Stomach (tissue), 9 donors: ENCODE data around the gene CLSTN2. TPM values are rescaled to one million over a fixed set of nuclear protein-coding genes. Genes with fewer than 3 reads are reported as not detected.

Source experiments
- DNase-seq, 2 donors: peaks; one replicate each; pipeline versions ENCODE4 v3.0.0 to v3.0.0-alpha.2; 2013 to 2019
- H3K27ac ChIP-seq, 5 donors: fragments of 200-600 bp in 4 of 5; sonication (generic) in 4 of 5; one replicate each; pipeline ENCODE4 v1.5.1; 2013 to 2019; ENCODE audit warnings: mild to moderate bottlenecking in 1 of 5, moderate library complexity in 1 of 5
- H3K27me3 ChIP-seq, 3 donors: fragments of 200-600 bp; sonication (generic); one replicate each; pipeline ENCODE4 v1.5.1; 2017 to 2019; ENCODE audit warnings: mixed run types in 1 of 3
- H3K36me3 ChIP-seq, 4 donors: fragments of 200-600 bp; sonication (generic); 1 replicate in 3 of 4; 2 replicates in 1 of 4; pipeline ENCODE4 v1.5.1; 2016 to 2019
- H3K4me1 ChIP-seq, 4 donors: fragments of 200-600 bp; sonication (generic); one replicate each; pipeline ENCODE4 v1.5.1; 2016 to 2019
- H3K4me3 ChIP-seq, 4 donors: fragments of 200-600 bp; sonication (generic) in 3 of 4; one replicate each; pipeline ENCODE4 v1.5.1; 2016 to 2019; ENCODE audit warnings: mild to moderate bottlenecking in 1 of 4
- H3K9me3 ChIP-seq, 4 donors: fragments of 200-600 bp; sonication (generic); one replicate each; pipeline ENCODE4 v1.5.1; 2016 to 2019
- EP300 ChIP-seq: sonication (generic); formaldehyde crosslinking; IDR thresholded peaks from one replicate; pipeline ENCODE4 v1.6.1; 2017; ENCODE audit warnings: antibody characterized with exemption
- POLR2A ChIP-seq, 4 donors: fragments of 450-650 bp; IDR thresholded peaks; one replicate each; pipeline ENCODE4 v1.6.1; 2016; ENCODE audit warnings: antibody characterized with exemption in 4 of 4, control low read depth in 2 of 4, mild to moderate bottlenecking in 1 of 4, moderate library complexity in 1 of 4
- POLR2AphosphoS5 ChIP-seq, 3 donors: sonication (generic); formaldehyde crosslinking; IDR thresholded peaks; one replicate each; pipeline ENCODE4 v1.6.1; 2016; ENCODE audit warnings: antibody characterized with exemption in 3 of 3
- WGBS, 5 donors: extraction: QIAGEN DNeasy Blood & Tissue Kit in 3 of 5; methylation state at CpG; one replicate each; pipeline versions ENCODE4 v1.1.5 to v1.1.7; 2013 to 2018; 5-methylcytosine and 5-hydroxymethylcytosine counted together
- intact Hi-C: fragments of 100-400 bp; cut with DNase I; formaldehyde crosslinking; loops from one replicate; pipeline ENCODE4 v1.15.1; 2023; ENCODE audit warnings: low total_unique reads
- polyA plus RNA-seq, 3 donors: library from polyadenylated mRNA; stranded (reverse); fragments of 200-250 nt; gene quantifications; one replicate each; pipeline ENCODE4 v1.2.3, GENCODE V29; 2013
- total RNA-seq, 5 donors: library from RNA; depleted of rRNA; stranded (reverse); fragments of >200 nt; gene quantifications; one replicate each; pipeline versions ENCODE4 v1.1.0 to v1.2.3, GENCODE V29; 2014 to 2016
- TF ChIP-seq, protein P1 (sequence below), 7 experiments: fragments of 450-650 bp in 4 of 7; fragments of 200-600 bp in 3 of 7; sonication (generic) in 3 of 7; IDR thresholded peaks; one replicate each; pipeline ENCODE4 v1.5.1; 2016 to 2019; ENCODE audit warnings: antibody characterized with exemption in 7 of 7, control low read depth in 2 of 7, mild to moderate bottlenecking in 1 of 7
- donor health status: healthy with polysubstance abuse.
- donor health status: Bipolar disorder and iron deficiency.
- donor health status: healthy.

Gene CLSTN2
- total and polyA plus RNA-seq, 8 donors: 0.10 to 5.4 (median 1.7) TPM

DNA sequence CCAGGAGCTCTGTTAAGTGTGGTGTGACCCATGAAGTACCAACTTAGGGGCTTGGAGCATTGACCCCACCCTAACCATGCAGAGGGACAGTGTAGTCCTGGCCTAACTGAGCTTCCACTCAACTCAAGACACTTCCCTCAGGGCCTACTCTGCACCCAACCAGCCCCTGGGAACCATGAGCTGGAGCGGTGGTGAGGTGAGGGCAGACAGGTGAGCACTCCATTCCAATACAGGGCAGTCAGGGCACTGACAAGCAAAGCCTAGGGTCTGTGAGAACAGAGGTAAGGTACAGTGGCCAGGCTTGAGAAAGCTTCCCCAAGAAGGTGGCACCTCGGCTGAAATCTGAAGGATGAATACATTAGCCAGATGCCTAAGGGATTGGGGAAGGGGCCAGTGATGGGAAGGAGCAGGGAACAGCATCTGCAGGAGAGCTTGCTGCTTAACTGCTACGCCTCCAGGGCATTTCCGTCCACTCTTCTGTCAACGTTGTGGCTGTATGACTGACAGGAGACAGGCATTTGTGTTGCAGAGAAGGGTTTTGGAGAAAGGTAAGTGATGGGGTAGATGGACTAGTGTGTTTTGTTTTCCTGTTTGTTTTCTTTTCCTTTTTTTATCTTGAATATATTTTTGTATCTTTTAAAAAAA is 499.4 kb downstream of the CLSTN2 start:
- intact Hi-C loops: no loop called here
- no peak for DNase-seq
- Histone ChIP-seq H3K27ac (no peak overlapping the region), H3K4me1 (no peaks in the 10 kb centered on the region), H3K27me3 (no peaks in the 10 kb centered on the region), H3K36me3 (no peaks in the 10 kb centered on the region), H3K4me3 (no peak overlapping the region), H3K9me3 (no peaks in the 10 kb centered on the region)
- TF ChIP-seq POLR2A (IDR thresholded peaks at IDR 0.05) (no peak), POLR2AphosphoS5 (IDR thresholded peaks at IDR 0.05) (no peak), EP300 (no peak)
- TF ChIP-seq, protein P1, sequence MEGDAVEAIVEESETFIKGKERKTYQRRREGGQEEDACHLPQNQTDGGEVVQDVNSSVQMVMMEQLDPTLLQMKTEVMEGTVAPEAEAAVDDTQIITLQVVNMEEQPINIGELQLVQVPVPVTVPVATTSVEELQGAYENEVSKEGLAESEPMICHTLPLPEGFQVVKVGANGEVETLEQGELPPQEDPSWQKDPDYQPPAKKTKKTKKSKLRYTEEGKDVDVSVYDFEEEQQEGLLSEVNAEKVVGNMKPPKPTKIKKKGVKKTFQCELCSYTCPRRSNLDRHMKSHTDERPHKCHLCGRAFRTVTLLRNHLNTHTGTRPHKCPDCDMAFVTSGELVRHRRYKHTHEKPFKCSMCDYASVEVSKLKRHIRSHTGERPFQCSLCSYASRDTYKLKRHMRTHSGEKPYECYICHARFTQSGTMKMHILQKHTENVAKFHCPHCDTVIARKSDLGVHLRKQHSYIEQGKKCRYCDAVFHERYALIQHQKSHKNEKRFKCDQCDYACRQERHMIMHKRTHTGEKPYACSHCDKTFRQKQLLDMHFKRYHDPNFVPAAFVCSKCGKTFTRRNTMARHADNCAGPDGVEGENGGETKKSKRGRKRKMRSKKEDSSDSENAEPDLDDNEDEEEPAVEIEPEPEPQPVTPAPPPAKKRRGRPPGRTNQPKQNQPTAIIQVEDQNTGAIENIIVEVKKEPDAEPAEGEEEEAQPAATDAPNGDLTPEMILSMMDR (IDR thresholded peaks at IDR 0.05): no peak
- 67 to 71% (median 69%) methylated on average over 4 to 5 of the region's 5 CpGs for WGBS, 5 donors

DNA sequence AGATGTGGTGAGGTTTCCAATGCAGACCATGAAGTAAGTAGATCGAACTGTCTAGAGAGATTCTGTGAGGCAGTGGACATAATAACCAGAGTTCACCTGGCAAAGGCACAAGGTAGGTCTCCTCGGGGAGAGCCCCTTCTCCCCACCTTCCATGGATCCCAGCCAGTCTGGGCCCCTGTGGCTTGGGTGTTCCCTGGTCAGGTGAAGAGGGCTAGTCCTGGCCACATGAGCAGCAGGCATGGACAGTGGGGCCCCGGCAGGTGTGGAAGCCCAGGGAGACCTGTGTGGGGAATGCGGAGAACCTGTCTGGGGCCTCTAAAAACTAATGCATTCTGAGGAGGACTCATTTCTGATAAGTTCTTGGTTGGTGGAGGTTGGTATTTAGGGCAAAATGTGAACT is 501.4 kb downstream of the CLSTN2 start:
- DNase-seq: no peak
- intact Hi-C loops: no loop called here
- H3K4me3 ChIP-seq: no peak overlapping the region
- no peaks in the 10 kb centered on the region for H3K9me3 ChIP-seq
- 90 to 97% (median 91%) methylated on average over 4 of the region's 4 CpGs for WGBS, 5 donors
- H3K36me3 ChIP-seq: no peaks in the 10 kb centered on the region
- no peaks in the 10 kb centered on the region for H3K4me1 ChIP-seq
- H3K27me3 ChIP-seq: no peaks in the 10 kb centered on the region
- no peak for TF ChIP-seq POLR2AphosphoS5 (IDR thresholded peaks at IDR 0.05)
- no peak for TF ChIP-seq EP300
- TF ChIP-seq, protein P1 (IDR thresholded peaks at IDR 0.05): no peak
- TF ChIP-seq POLR2A (IDR thresholded peaks at IDR 0.05): no peak
- no peak overlapping the region for H3K27ac ChIP-seq

DNA sequence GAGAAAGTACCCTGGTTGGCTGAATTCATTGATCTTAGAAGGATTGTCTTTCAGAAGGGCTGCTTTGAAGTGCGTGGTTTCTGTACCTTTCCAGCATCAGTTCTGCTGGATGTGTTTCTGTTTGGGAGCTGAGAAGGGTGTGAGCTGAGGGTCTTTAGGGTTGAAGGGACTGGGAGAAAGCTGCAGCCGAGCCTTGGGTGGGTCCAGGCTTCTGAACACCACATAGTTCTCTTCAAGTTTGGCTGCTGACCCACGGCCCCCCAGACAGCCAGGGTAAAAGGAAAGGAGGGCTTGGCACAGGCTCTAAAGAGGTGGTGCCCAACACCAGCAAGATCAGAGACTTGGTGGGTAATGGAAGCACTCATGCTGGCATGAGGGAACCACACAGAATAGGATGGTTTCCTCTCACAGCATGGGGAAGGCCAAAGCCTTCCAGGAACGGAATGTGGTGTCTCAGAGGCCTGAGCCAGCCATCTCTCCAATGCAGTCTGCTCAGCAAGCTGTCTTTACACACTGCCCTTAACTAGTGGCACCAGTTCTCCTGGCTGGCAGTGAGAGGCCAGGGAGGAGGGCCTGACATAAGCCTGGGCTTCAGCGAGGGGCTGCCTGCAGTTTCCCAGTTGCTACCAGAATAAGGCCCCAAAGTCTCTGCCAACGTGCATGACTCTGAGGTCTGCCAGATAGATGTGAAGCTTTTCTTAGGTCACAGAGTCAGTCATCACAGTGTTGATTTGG is 503.9 kb downstream of the CLSTN2 start:
- no peaks in the 10 kb centered on the region for H3K4me1 ChIP-seq
- TF ChIP-seq EP300 (no peak), POLR2A (IDR thresholded peaks at IDR 0.05) (no peak), POLR2AphosphoS5 (IDR thresholded peaks at IDR 0.05) (no peak)
- TF ChIP-seq, protein P1 (IDR thresholded peaks at IDR 0.05): no peak
- 66 to 79% (median 73%) methylated on average over 6 of the region's 6 CpGs for WGBS, 5 donors
- no peaks in the 10 kb centered on the region for H3K9me3 ChIP-seq
- intact Hi-C loops: no loop called here
- no peak overlapping the region for H3K27ac ChIP-seq
- DNase-seq: no peak
- H3K4me3 ChIP-seq: no peak overlapping the region
- H3K27me3 ChIP-seq: no peaks in the 10 kb centered on the region
- H3K36me3 ChIP-seq: no peaks in the 10 kb centered on the region

DNA sequence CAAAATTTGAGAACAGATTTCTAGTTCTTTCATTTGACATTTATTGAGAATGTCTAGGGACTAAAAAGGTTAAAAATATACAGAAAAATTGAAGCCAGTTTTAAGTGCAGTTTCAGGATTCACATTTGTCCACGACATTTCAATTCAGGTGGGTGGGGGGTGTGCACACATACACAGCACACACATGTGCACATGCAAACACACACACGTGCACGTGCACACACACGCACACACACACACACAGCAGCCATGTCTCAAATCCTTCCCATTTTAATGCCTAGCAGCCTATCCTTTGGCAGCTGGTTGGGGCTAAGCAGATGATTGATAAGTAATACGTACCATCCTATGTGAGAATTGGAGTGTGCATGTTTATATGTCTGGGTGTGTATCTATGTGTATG is 504.5 kb downstream of the CLSTN2 start:
- 81 to 87% (median 83%) methylated on average over 5 of the region's 5 CpGs for WGBS, 5 donors
- Histone ChIP-seq H3K36me3 (no peaks in the 10 kb centered on the region), H3K27ac (no peak overlapping the region), H3K4me1 (no peaks in the 10 kb centered on the region), H3K9me3 (no peaks in the 10 kb centered on the region), H3K4me3 (no peak overlapping the region), H3K27me3 (no peaks in the 10 kb centered on the region)
- no peak for TF ChIP-seq POLR2A (IDR thresholded peaks at IDR 0.05)
- TF ChIP-seq, protein P1 (IDR thresholded peaks at IDR 0.05): no peak
- TF ChIP-seq EP300: no peak
- TF ChIP-seq POLR2AphosphoS5 (IDR thresholded peaks at IDR 0.05): no peak
- DNase-seq: no peak
- intact Hi-C loops: no loop called here
